RCC 7860 (cell line): ENCODE measurements around the gene COQ8B.
"Not testable (repeated sequence)": the region's sequence is repeated elsewhere in the genome, so short reads cannot be mapped to it uniquely, and the experiment has no call there.

Experiments
- DNase-seq: peaks from one replicate; pipeline ENCODE4 v3.0.0-alpha.2; 2015; ENCODE audit warnings: low spot score
- FAIRE-seq: peaks from 2 replicates; lab custom pipeline; 2012; peaks lifted over from hg19 to GRCh38; lab: Jason Lieb, UNC

COQ8B gene

DNA sequence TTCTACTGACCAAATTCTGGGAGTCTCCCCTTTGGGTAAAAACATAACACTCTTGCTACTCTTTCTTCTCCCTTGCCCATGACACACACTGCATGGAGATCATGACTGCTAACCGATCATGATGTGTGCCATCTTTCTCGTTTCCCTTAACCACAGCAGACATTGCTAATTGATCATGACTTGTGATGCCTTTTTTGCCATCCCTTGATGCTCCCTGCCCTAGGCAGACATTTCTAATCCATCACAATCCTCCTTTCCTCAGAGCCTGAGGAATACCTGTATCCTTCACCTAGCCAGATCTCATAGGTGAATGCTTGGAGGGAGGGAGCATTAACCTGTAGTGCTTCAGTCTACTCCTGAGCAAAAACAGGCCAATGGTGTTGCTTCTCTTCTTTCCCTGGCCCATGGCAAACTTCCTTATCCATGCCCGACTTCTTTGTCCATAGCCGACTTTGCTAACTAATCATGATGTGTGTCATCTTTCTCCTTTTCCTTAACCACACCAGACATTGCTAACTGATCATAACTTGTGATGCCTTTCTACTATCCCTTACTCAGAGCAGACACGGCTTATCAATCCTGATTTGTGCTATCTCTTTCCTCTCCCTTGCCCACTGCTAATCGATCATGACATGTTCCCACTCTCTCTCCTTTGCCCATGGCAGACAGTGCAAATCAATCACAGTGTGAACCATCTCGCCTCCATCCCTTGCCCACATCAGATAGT lies 44.0 kb downstream of the COQ8B start:
- DNase-seq (no peak), FAIRE-seq (no peak)

DNA sequence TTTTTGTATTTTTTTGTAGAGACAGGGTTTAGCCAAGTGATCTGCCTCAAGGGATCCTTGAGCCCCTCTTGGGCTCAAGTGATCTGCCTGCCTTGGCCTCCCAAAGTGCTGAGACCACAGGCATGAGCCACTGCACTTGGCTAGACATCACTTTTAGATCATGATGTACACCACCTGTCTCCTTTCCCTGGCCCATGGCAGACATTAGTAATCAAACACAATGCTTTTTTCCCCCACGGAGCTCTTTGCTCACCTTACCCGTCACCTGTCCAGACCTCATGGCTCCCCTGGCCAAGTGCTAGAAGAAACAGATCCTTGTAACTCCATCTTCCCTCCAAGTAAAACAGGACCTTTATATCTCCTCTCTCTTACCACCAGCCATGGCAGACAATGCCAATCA lies 44.6 kb downstream of the COQ8B start:
- FAIRE-seq (no peak), DNase-seq (no peak)

DNA sequence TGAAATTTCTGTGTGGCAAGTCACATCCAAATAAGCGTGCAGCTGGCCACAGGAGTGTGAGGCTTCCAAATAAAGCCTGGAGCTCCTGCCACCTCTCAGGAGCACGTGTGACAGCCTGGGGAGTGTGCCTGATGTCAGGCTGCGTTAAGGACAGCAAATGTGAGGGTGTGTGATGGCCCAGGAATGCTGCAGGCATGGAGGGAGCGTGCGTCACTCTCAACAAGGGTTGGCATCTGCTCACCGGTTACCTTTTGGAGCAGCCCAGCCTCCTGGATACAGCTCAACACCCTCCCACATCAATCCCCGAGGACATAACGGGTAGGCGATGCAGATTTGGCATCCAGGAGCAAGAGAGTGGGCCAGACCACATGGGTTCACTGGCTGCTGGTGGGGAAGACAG lies 45.3 kb downstream of the COQ8B start:
- no peak for FAIRE-seq
- no peak for DNase-seq

DNA sequence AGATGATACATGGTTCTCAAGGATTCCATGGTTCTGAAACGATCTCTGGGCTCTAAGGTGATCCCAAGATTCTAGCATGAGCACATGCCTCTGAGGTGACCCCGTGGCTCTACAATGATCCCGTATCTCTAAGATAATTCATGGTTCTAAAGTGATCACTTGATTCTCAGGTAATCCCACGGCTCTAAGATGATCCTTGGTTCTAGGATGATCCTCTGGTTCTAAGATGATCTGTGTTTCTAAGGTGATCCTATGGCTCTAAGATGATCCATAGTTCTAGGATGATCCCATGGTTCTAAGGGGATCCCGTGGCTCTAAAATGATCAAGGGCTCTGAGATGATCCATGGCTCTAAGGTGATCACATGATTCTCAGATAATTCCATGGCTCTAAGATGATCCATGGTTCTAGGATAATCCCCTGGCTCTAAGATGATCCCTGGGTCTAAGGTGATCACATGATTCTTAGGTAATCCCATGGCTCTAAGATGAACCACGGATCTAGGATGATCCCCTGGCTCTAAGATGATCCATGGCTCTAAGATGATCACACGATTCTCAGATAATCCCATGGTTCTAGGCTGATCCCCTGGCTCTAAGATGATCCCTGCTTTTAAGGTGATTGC lies 47.6 kb downstream of the COQ8B start:
- FAIRE-seq (no peak), DNase-seq (no peak)

DNA sequence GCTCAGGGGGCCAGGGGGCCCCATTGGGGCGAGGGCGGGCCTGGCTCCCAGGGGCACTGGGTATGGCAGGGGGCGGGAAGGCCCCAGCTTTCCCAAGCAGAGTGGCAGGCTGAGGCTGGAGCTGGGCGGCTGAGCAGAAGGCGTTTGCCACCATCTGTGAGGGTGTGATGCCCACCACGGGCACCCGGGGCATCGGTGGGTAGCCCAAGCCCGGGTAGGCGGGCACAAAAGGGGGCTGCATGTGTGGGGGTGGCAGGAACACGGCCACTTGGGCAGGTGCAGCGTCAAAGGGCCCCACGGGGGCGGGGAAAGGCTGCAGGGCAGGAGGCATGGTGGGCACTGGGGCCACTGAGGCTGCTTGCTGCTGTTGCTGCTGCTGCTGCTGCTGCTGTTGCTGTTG lies 49.1 kb downstream of the COQ8B start:
- FAIRE-seq (no peak), DNase-seq (no peak)

DNA sequence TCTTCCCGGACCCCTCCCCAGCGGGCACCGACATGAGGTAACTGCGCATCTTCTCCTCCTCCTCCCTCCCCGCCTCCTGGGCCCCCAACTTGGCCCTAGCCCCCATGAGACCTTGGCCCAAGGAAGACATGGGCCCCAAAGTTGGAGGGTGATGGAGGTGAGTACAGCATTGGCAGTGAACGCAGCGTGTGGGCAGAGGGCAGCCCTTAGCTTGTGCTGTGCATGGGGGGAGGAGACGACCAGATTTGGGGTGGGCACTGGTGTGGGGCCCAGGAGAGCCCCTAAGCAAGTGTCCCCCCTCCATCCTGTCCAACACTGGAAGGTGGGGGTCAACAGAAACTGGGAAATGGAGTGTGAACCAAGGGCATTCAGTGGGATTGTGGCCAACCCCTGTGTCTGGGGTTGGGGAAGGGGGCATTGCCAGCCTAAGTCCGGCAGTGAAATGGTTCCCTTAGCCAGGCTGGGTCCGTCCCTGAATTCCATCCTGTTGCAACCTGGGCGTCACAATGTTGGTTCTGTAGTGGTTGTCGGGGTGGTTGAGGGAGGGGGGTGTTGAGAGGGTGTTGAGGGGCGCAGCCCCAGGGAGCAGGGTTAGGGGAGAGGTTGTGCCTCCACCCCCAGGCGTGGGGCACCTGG lies 49.8 kb downstream of the COQ8B start:
- DNase-seq (no peak), FAIRE-seq (no peak)

DNA sequence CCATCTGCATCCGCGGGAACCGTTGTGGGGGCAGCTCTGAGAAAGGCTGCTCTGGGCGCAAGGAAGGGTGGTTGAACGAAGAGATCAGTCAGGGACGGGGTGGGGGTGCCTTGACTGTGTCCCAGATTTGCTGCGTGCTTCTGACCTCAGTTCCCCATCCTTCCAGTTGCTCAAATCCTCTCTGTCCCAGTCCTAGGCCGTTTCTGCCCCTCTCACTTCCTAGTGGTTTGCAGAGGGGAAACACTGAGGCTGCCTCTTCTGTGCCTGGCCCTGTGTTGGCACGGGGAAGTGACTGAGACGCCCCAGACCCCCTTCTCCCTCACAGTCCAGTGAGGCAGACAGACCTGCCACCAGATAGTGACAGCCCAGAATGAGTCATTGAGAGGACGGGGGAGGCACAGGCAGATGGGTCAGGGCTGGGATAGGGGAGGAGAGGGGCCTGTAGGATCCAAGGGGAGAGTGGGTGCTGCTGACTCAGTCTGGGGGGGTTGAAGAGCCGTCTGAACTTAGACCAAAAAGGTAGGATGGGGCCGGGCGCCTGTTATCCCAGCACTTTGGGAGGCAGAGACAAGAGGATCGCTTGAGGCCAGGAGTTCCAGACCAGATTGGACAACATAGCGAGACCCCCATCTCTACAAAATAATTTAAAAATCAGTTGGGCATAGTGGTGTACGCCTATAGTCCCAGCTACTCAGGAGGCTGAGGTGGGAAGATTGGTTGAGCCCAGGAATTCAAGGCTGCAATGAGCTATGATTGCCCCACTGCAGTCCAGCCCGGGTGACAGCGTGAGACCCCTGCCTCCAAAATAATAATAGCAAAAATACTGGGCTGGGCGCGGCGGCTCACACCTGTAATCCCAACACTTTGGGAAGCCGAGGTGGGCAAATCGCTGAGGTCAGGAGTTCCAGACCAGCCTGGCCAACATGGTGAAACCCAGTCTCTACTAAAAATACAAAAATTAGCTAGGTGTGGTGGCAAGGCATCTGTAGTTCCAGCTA lies 52.7 kb downstream of the COQ8B start:
- DNase-seq (peak; percentile 42), FAIRE-seq (no peak)

DNA sequence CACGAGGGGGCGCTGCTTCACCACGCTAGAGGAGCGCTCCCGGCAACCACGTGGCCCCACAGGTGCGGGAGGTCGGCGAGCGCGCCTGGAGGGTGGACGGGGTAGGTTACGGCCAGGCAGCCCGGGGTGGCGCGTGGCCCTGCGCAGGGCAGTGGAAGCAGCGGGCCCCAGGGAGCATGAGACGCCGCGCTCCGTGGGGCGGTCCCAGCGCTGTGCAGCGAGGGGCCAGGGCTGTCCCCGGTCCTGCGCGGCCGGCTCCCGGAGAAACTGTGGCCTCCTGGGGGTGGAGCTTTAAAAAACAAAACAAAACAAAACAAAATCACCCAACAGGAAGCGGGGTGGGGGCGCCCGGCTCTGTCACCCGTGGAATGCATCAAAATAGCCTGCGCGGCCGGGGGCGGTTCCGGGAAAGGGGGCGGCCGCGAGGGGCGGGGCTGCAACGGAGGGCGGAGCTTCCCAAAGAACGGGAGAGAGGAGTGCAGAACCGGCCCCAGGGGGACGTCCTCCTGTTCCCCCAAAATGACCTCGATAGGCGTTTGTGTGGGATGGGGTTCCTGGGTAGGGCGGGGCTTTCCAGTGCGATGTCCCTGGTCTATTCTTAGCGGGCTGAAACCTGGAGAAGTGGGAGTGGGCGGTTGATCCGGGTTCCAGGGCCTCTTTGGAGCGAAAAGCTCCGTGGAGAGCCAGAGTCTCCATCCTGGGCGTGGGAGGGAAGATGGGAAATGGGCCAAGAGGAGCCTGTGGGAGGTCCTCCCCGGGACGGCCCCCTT lies 53.6 kb downstream of the COQ8B start:
- peak; percentile 45 for DNase-seq

DNA sequence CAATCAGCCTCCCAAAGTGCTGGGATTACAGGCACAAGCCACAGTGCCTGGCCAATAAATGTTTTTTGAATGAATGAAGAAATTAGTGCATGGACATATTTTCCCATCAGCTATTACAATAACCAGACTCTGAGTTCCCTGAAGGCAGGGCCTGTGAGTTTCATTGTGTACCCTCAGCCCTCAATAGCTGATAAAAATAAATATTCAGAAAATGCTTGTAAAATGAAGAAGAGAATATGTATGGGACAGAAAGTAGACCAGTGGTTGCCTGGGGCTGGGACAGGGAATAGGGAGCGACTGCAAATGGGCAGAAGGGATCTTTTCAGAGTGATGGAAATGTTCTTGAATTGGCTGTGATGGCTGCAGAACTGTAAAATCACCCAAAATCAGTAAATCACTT lies 55.1 kb downstream of the COQ8B start:
- FAIRE-seq (no peak), DNase-seq (no peak)

More for the DNA sequence above, 53.6 kb downstream of the COQ8B start:
- FAIRE-seq, result no peak

DNA sequence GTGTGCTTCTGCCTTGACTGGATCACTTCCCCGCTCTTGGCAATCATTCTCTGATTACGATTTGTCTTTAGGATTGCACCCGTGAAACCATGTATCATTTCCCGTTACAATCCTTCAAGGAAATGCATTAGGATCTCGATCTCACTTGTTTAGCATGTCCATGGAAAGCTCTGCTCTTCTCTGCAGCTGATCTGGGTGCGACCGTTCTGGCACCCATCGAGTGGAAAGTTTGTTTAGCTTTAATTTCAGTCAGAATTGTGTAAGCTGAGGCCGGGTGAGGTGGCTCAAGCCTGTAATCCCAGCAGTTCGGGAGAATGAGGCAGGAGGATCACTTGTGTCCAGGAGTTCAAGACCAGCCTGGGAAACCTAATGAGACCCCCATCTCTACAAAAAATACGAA lies 57.1 kb downstream of the COQ8B start:
- no peak for DNase-seq
- FAIRE-seq, result no peak

DNA sequence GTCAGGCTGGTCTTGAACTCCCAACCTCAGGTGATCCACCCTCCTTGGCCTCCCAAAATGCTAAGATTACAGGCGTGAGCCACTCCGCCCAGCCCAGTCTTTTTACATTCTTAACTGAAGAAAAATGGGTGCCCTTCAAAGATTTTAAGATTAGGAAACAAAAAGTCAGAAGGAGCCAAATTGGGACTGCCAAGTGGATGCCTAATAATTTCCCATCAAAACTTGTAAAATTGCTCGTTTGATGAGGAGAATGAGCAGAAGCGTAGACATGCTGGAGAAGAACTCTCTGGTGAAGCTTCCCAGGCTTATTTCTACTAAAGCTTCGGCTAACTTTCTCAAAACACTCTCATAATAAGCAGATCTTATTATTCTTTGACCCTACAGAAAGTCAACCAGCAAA lies 57.6 kb downstream of the COQ8B start:
- no peak for FAIRE-seq
- no peak for DNase-seq

DNA sequence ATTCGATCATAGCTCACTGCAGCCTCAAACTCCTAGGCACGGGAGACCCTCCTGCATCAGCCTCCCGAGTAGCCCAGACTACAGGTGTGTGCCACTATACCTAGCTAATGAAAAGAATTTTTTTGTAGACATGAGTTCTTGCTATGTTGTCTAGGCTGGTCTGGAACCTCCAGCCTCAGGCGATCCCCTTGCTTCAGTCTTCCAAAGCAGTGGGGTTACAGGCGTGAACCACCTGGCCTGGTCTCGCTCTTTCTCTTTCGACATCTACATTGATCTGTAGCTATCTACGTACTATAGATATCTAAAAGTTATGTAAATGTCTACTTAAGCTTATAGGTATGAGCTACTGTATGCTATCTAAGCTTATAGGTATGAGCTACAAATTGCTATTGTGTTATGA lies 58.7 kb downstream of the COQ8B start:
- FAIRE-seq (no peak), DNase-seq (no peak)

DNA sequence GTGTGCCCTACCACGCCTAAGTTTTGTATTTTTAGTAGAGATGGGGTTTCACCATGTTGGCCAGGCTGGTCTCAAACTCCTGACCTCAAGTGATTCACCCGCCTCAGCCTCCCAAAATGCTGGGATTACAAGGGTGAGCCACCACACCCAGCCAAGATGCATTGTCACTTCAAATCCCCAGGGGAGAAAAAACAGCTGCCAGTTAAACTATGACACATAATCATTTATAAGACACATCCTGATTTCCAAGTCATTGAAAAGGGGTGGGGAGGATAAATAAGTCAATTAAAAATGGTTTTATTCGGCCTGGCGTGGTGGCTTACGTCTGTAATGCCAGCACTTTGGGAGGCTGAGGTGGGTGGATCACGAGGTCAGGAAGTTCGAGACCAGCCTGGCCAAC lies 61.0 kb downstream of the COQ8B start:
- DNase-seq, FAIRE-seq: not testable (repeated sequence)

DNA sequence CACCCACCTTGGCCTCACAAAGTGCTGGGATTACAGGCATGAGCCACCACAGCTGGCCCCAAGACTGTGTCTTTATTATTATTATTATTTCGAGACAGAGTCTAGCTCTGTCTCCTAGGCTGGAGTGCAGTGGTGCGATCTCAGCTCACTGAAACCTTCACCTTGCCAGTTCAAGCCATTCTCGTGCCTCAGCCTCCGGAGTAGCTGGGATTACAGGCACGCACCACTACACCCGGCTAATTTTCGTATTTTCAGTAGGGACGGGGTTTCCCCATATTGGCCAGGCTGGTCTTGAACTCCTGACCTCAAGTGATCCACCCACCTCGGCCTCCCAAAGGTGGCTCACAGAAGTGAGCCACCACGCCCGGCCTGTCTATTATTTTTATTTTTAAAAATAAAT lies 64.4 kb downstream of the COQ8B start:
- DNase-seq, FAIRE-seq: not testable (repeated sequence)

DNA sequence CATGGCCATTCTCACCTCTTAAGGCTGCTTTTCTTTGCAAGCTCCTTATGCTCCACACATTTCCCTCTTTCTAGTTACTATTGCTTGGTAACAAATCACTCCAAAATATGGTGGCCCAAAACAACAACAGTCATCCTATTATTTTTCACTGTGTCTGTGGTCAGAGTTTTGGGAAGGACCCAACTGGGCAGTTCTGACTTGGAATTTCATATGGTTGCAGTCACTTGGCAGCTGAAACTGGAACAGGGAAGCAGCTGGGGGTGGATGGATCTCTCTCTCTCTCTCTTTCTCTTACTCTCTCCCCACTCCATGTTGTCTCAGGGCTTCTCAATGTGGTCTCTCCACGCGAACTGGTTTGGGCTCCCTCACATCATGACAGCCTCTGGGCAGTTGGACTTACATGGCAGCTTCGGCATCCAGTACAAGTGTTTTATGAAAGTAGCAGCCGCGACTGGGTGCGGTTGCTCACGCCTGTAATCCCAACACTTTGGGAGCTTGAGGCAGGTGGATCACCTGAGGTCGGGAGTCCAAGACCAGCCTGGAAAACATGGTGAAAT lies 65.9 kb downstream of the COQ8B start:
- FAIRE-seq (no peak), DNase-seq (no peak)

DNA sequence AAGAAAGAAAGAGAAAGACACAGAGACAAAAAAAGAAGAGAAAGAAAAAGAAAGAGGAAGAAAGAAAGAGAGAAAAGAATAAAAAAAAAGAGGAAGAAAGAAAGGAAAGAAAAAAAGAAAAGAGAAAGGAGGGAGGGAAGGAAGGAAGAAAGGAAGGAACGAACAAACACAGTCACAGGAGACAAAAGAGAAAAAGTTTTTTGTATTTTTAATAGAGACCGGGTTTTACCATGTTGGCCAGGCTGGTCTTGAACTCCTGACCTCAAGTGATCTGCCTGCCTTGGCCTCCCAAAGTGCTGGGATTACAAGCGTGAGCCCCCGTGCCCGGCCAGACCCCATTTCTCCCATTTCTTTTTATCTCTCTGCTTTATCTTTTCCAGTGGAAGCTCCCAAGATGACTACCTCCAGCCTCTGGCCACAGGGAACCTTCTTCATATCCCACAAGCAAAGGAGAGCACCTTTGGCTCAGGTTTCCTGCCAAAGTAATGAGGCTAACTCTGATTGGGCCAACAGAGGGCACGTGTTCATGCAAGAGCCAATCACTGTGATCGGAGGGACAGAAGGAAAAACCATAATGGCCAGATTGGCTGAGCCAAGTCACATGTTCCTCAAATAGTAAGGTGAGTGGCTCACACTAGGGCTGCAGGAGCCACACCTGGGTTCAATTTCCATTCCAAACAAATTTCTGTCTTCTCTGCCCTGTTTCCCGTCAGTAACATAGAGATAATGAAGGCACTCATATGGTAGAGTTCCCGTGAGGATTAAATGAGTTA lies 66.6 kb downstream of the COQ8B start:
- not testable (repeated sequence) for DNase-seq, FAIRE-seq

DNA sequence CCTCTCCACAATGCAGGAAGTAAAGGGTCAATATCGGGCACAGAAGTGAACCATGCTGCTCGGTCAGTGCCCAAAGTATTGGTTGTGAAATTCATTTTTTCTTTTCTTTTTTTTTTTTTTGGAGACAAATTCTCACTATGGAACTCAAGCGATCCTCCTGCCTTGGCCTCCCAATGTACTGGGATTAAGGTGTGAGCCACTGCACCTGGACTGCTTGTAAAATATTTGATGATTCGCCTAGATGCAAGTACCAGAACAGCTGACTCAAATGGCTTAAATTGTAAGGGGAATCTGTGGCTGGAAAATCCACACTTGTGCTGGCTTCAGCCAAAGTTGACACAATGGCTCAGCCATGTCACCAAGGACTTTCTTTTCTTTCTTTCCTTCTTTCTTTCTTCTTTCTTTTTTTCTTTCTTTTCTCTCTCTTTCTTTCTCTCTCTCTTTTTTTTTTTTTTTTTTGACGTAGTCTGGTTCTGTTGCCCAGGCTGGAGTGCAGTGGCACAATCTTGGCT lies 69.9 kb downstream of the COQ8B start:
- FAIRE-seq (no peak), DNase-seq (peak; percentile 23)

DNA sequence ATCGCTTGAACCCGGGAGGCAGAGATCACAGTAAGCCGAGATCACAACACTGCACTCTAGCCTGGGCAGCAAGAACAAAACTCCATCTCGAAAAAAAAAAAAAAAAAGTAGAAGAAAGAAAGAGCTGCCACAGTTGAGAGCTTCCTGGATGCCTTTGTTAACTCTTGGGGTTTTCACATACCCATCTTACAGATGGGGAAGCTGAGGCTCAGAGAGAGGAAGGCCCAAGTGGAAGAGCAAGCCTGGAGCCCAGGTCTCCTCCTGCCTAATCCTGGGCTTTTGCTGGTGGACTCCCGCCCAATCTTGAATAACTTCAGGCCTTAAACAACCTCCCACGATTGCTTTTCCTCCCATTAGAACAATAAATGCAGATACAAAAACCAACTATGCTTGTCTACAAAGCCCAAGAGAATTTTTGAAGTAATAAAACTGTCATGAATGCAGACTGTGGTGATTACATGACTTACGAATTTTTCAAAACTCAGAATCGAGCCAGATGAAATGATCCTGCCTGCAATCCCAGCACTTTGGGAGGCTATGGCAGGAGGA lies 73.9 kb downstream of the COQ8B start:
- FAIRE-seq, result no peak
- DNase-seq, result no peak
